ENCODE measurements around the gene MAFG.
"Not testable (repeated sequence)": the region's sequence is repeated elsewhere in the genome, so short reads cannot be mapped to it uniquely, and the experiment has no call there.

Gene MAFG

DNA sequence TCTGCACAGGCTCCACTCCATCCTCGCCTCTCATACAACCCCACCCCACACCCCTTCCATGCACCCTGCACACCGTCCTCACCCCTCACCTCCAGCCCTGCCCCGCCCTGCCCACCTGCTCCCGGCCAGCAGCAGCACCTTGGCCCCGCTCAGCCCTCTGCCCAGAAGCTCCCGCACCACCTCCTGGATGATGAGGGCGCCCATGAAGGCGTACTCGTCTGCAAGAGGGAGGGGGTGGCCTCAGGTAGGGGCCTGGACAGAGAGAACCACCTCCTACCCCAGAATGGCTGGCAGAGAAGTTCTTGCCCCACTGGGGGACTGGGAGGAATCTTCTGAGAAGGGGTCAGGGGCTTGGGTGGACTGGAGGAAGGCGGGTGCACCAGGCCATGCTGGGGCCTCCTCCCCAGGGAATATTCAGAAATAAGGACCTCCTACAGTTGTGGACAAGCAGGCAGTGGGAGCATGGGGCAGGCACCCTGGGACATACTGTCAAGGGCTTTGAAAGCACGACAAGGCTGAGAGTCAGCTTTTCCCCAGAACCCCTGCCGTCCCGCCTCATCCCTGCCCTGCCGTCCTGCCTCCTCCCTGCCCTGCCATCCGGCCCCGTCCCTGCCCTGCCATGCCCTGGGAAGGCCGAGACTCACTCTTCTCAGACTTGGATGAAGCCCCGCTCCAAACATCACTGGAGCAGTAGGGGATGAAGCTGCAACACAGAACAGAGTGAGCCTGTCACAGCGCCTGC lies 30.3 kb upstream of the MAFG start:
- no peak for DNase-seq

DNA sequence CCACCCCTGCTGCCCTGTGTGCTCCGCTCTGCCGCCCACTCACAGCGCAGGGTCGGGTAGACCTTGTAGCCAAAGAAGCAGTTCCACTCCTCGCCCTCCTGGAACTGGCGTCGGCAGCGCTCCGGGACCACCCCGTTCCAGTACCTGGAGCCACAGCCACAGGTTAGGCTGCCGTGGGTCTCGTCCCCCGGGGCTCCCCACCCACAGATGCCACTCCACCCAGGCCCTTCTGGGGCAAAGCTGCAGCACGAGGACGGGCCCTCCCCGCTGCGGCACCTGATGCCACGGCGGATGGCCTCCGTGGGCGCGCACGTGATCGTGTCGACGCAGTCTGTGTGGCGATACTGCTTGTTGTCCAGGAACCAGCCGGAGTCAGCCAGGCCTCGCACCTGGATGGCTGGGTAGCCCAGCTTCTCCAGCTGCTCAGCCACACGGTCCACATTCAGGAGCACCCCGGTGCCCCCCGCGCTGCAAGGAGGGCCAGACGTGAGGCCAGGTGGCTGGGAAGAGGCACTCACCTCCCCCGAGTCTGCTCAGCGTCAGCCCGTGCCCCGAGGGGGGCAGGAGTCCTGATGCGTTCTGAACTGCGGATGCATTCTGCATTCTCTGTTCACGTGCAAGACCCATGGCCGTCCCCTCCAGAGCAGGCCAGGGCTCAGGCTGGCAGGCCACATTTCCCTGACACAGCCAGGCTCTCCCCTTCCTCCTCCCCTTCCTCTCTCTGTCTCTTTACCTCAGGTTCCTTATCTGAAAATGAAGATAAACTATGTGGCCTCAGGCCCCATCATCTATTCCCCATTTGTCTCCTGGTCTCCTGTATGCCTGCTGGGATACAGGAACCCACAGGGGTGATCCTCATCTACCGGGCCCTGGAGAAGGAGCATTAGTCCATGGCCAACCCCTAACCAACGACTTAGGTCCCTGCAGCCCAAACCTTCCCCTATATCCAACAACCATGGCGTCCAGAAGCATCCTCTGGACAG lies 29.4 kb upstream of the MAFG start:
- no peak for DNase-seq

DNA sequence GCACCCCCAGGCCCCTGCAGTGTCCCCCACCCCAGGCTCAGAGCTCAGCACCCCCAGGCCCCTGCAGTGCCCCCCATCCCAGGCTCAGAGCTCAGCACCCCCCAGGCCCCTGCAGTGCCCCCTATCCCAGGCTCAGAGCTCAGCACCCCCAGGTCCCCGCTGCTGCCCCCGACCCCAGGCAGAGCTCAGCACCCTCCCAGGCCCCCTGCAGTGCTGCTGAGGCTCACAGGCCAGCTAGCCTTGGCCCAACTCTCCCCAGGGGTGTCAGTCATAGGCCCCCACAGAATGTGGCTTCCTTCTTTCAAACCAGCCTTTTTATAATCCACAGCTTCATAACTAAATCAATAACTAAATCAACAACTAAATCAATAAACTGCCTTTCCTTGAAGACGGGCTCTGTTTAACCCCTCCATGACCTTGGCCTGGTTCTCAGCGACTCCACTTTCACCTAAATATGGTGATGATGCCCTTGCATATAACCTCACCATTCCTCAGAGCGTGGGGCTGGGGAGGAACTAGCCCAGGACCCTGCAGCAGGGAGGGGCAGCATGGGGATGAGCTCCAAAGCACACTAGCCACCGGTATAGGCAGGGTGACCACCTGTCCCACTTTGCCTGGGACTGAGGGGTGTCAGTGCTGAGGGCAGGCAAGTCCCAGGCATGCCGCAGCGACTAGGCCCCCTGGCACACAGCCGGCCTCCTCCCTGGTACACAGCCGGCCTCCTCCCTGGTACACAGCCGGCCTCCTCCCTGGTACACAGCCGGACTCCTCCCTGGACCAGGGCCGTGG lies 28.4 kb upstream of the MAFG start:
- no peak for DNase-seq

DNA sequence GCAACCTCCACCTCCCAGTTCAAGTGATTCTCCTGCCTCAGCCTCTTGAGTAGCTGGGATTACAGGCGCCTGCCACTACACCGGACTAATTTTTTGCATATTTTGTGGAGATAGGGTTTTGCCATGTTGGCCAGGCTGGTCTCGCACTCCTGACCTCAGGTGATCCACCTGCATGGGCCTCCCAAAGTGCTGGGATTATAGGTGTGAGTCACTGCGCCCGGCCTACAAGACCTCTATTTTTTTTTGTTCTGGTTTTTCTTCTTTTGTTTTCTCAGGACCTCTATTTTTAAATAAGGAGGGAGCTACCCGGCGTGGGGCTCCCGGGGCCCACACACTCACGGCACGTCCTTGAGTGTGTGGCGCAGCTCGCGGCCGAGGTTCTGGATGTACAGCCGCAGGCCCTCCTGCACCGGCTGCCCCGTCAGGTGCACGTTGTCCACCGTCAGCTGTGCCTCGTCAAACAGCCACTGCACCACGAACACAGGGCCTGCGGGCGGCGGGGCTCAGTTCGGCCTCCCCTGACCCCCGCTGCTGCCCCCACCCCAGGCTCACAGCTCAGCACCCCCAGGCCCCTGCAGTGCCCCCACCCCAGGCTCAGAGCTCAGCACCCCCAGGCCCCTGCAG lies 27.6 kb upstream of the MAFG start:
- no peak for DNase-seq

DNA sequence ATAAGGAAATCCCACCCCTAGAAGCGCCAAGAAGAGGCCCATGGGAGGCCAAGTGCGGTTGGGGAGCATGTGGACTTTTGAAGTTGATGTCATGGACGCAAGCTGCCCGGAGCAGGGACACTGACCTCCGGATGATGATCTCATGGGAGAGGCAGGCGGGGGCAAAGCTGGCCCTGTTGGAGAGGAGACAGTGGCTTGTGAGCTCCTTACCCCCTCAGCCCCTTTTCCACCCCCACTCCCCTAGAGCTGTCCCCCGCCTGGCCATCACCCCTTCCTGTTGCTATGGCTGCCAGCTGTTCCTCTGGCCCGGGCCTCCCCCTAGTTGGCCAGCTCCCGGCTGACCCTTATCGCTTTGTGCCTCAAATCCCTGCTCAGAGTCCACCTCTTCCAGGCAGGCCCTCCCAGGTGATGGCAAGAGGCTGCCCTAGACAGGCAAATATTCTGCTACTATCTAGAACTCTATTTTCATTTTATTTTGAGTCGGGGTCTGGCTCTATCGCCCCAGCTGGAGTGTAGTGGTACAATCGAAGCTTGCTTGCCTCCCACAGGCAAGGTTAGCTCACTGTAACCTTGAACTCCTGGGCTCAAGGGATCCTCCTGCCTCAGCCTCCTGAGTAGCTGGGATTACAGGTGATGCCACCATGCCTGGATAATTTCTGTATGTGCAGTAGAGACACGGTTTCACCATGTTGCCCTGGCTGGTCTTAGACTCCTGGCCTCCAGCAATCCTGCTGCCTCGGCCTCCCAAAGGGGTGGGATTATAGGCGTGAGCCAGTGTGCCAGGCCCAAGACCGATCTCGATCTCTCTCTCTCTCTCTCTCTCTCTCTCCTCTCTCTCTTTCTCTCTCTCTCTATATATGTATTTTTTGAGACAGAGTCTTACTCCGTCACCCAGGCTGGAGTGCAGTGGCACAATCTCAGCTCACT lies 26.9 kb upstream of the MAFG start:
- DNase-seq, result no peak

DNA sequence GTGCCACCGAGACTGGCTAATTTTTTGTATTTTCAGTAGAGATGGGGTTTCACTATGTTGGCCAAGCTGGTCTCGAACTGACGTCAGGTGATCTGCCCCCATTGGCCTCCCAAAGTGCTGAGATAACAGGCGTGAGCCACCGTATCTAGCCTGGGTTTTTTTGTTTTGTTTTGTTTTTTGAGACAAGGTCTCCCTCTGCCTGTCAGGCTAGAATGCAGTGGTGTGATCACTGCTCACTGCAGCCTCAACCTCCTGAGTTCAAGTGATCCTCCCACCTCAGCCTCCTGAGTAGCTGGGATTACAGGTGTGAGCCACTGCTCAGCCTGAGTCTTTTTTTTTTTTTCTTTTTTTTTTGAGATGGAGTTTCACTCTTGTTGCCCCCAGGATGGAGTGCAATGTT lies 25.9 kb upstream of the MAFG start:
- not testable (repeated sequence) for DNase-seq

DNA sequence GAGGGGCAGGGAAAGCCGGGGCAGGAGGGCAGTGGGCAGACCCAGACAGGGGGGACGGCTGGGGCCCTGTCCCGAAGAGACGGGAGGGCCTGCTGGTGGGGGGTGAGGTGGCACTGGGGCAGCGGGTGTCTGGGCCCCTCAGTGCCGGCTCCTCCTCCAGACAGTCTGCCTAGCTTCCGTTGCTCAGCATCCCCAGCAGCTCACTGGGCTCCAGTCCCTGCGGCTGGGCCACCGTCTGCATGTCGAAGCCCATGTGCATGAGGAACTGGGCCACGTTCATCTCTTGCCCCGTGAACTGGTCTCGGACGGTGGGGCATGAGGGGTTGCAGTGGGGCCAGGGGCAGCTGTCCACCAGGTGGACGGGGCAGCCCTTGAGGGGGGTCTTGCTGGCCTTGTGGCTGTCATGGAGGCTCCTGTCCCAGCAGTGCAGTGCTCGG lies 25.3 kb upstream of the MAFG start:
- DNase-seq, result no peak

DNA sequence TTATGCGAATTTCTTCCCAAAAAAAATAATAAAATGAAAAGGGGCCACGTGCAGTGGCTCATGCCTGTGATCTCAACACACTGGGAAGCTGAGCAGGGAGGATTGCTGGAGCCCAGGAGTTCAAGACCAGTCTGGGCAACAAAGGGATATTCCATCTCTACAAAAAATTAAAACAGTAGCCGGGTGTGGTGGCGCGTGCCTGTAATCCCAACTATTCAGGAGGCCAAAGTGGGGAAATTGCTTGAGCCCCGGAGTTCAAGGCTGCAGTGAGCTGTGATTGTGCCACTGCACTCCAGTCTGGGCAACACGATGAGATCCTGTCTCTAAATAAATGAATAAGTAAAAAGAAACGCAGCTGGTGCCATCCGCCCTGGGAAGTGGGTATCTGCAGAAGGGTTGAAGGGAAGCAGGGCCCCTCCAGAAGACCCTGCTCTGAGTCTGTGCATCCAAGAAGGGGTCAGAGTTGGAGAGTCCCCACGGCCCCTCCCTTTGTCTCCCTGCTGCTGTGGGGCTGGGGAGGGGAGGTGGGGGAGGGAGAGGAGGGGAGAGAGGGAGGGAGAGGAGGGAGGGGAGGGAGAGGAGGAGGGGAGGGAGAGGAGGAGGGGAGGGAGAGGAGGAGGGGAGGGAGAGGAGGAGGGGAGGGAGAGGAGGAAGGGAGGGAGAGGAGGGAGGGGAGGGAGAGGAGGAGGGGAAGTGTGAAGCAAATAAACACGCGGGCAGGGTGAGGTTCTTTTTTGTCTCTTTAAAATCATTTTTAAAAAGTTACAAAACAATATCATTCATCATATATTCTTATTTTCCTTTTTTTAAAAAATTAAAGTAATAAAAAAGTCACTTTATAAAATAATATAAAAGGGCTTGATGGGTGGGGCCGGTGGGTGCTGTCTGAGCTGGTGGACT lies 24.5 kb upstream of the MAFG start:
- no peak for DNase-seq

DNA sequence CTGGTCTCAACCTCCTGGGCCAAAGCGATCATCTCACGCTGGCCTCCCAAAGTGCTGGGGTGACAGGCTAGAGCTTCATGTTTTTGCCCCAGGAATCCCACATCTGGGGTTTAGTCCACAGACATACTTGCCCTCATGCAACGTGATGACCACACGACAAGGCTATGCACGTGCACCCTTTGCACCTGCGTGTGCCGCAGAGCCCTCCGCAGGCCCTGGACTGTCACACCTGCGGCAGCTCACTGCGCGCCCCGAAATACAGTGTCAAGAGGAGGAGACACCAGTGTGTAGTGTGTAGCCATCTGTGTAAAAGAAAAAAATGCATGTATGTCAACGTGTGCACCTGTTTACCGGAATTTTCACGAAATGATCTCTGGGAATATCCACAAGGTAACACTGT lies 23.0 kb upstream of the MAFG start:
- DNase-seq, result no peak

DNA sequence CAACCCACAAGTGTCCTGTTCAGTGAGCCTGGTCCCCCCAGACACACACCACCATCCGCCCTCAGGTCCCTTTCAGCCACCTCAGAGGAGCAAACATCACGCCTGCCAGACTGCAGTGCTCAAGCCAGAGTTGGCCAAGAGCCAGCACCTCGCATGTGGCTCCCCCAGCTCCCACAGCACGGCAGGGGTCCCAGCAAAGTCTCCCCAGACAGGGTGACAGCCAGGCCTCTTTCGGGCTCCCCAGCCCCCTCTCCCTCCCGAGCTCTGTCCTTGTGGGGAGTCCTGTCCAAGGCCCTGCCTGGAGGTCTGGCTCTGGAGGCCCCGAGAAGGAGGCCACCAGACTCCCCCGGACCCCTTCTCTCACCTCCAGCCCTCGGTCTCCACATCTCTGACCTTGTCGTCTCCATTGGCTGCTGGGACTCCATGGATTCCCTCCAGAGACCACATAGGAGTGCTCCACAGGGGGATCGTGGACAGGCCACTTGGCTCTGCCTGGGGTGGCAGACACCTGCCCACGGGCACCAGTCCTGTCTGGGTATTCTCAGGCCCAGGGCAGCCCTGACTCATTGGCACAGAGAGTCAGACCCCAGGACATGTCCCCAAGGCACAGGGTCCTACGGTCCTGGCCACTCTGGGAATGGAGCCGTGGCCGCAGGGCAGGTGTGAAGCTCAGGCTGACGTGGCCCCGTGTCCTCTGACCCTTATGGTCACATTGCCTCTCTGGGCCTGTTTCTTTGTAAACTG lies 21.3 kb upstream of the MAFG start:
- no peak for DNase-seq

DNA sequence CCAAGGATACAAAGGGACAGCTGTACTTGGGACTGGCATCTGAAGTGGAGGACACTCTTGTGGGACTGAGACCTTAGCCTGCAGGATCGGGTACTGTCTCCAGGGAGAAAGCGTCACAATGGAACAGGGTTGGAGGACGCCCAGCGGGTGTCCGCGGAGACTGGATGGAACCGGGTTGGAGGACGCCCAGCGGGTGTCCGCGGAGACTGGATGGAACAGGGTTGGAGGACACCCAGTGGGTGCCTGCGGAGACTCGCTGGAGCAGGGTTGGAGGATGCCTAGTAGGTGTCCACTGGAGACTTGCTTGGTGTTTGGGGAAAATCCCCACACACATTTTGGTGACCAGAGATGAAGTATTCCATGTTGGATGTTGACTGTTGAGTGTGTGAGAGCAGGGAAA lies 19.7 kb upstream of the MAFG start, which contains the start of gene MYADML2:
TSS of gene MYADML2 (minus strand) at position 45 of the 400 bp plus-strand sequence. CDS start 5,492 bp downstream, outside the sequence.
- no peak for DNase-seq

DNA sequence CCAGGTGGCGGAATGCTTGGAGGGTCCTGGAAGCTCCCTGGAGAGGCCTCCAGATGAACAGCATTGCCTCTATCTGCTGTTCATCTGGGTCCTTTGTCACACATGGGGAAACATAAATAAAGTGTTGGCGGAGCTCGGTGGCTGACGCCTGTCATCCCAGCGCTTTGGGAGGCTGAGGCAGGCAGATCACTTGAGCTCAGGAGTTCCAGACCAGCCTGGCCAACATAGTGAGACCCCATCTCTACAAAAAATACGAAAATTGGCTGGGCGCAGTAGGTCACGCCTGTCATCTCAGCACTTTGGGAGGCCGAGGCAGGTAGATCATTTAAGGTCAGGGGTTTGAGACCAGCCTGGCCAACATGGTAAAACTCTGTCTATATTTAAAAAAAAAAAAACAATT lies 17.3 kb upstream of the MAFG start:
- DNase-seq, result no peak

DNA sequence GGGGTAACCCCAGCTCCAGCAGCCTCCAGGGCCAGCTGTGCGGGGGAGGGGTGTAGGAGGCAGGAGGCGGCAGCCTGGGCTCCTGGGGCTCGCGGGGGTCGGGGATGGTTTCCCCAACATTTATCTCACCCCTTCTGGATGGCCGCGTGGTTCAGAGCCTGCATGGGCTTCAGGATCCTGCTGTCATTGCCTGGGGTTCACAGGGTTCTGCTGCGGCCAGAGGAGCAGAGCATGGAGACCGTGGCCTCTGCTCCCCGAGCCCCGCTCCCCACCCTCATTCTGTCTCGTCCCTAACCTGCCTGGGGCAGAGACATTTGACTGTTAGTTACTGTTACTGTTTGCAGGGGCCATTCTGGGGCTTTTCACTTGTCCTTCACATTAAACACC lies 14.6 kb upstream of the MAFG start:
- DNase-seq, result no peak

DNA sequence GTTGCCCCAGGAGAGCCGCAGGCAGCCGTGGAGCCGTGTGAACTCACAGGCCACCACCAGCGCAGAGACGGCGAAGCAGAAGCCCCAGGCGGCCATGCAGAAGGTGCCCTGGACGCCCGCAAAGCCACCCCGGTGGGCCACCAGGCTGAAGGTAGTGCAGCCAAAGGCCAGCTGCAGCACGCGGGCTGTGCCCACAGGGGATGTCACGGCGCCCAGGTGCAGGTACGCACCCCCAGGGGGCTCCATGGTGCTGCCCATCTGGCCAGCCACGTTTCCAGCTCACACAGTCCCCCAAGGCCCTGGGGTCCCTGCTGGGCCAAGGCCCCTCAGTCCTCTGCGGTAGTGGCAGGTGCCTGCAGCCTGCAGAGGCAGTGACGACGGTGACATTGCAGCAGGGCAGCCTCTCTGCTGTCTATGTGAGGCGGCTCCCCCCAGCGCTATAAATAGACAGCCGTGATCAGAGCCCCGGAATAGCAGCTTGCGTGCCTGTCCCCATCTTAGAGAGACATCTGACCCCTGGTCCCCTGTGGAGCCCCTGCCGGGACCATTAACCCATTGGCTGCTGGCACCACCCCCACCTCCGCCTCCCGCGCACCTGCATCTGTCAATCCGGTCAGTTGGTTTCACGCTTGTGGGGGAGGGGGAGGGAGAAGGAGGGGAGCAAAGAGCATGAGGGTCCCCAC lies 14.1 kb upstream of the MAFG start:
- DNase-seq, result no peak

DNA sequence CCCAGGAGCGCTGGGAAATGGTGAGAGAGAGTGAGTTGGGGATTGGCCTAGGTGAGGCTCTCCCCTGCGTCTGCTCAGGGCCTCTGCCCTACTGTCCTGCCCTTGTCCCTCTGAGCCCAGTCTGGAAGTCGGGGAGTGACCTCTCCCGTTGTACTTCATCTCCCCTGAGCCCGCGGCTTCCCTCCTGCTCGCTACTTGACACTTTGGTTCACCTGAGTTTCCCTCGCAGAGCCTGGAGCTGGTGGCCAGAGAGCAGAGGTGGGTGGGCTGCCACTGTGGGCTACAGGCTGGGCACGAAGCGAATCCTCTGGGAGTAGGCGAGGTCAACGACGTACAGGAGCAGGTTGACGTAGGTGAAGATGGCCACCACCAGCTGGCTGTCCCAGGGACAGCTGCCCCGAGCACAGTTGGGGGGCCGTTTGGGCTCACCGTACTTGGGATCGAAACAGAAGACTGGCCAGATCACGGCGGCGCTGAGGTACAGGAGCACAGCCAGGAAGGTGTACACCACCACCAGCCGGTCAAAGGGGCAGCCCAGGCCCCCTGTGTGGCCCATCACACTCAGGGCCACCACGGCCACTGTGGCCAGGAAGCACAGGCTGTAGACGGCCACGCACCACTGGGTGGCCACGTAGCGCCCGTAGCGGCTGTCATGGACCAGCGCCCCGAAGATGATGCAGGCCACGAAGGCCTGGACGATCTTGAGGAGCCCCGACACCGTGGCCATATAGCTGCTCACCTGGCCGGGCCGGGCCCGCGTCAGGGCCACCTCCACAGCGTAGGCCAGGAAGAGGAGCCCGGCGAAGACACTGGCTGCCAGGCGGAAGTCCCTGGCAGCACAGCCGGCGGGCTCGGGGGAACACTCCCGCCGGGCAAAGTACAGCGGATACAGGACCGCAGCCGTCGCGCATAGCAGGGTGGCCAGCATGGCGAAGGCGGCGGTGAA lies 13.3 kb upstream of the MAFG start:
- DNase-seq, result no peak

DNA sequence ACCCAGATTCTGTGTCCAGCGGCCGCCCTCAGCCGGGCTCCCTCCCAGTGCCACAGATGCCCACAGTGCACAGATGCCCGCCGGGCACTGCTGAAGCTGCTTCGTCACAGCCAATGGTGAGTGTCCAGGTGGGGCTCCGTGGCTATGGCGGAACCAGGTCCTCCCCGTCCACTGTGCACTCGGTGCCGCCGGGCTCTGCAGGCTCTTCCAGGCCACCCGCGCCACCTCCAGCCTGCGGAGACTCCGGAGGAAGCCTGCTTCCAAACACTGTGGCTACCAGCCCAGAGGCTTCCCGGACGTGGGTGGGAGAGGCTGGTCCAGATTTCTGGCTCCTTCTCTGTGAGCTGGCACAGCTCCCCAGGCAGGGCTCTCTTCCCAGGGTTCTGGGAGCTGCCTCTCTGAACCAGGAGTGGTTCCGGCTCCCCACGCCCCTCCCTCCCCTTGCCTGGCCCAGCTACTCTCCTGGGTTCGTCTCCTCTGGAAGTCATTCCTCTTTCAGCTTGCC lies 12.4 kb upstream of the MAFG start:
- DNase-seq, result no peak

DNA sequence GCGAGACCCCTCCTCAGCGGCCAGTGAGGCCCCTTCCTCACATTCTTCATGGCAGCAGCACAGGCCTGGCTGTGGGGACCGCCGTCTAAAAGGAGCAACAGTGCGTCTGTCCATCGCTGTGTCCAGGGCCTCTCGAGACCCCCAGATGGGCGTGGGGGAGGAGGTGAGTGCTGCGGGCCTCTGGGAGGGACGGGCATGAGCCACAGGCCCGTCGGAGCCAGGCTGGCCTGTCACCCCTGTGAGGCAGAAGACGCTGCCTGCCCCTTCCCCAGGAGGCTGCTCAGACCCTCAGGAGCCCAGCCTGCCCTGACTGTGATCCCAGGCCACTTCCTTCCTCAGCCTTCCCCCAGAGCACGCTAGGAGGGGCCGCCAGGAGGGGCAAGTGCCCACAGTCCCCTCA lies 11.7 kb upstream of the MAFG start:
- DNase-seq, result no peak

DNA sequence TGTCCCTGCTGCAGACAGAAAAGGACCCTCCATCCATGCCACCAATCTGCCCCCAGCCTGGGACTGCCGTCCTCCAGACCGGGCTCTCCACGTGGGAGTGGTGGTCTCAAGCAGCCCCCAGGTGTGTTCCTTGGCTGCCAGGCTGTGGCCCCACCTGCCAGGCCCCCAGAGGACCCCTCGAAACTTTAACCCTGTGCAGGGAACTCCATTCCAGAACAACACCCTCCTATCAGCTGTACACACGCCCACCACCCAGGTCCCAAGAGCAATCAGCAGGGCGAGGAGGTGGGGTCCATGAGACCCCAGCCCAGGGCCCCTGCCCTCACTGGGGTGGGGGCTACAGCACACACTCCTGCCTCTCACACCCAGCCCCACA lies 8.2 kb upstream of the MAFG start:
- DNase-seq, result no peak

Measured in NCI-H446 (cell line).